Stimulated activated CD4-positive, alpha-beta T cell treated with anti-CD3 and anti-CD28 coated beads, Interleukin-12 subunit alpha, Interleukin-12 subunit beta, amount 100 ng/mL, for 24 hours (primary cell): ENCODE measurements around the gene ZDHHC12.

Experiments
- DNase-seq, 2 experiments: peaks; one replicate each; pipeline ENCODE4 v3.0.0-alpha.2; 2020; ENCODE audit warnings: low read depth in 2 of 2

The ZDHHC12 gene

DNA sequence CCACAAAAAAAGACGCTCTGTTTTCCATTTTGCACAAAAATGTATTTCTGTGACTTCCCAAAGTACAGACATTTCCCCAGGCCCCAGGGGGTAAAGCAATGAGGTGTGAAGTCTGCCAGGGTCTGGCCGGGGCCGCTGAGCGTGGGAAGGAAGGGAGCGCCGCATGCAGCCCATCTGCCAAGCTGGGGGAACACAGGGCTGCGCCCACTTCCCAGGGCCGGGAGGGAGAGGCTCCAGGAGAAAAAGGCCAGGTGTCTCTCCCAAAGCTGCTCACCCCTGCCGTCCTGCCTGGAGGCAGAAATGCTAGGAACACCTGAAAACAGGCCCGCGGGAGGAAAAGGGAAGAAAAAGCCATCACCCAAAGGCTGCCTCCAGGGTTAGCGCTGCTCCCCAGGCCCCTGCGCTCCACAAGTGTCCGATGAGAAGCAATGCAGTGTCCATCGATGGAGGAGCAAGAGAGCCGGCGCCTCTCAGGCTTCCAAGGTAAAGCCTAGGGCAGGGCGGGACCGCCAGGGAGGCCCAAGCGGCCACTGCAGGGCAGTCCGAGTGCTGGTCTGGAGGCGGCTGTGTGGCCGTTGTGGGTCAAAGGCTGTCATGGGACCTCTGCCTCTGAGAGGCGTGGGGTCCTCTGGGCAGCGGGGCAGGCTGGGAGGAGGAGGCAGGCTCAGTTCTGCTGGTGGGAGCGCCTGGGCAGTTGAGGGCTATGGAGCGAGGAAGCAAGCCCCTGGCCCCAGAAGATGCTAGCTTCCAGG lies 6.0 kb upstream of the ZDHHC12 start:
- DNase-seq, result no peak

- no peak for DNase-seq
These were observed 5.4 kb upstream of the ZDHHC12 start for GRCh38 chr9:128729302-128729701.

DNA sequence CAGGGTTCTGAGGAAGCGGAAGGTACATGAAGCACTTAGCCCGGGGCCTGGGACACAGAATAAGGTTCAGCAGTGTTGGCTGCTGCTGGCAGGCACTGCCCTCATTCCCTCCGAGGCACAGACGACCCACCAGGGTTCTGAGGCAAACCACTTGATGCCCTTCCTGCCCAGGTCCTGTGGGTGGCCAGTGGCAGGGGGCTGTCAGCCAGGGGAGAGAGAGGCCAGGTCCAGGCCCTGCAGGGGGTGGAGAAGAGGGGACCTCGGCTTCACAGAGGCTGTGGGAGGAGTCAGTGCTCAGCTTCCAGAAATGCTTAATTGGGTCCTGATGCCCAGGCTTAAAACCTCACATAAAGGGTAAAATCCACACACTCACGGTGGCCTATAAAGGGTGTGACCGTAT lies 4.4 kb upstream of the ZDHHC12 start:
- DNase-seq, result no peak

- DNase-seq, result no peak
These were observed 3.8 kb upstream of the ZDHHC12 start for GRCh38 chr9:128727640-128728248.

DNA sequence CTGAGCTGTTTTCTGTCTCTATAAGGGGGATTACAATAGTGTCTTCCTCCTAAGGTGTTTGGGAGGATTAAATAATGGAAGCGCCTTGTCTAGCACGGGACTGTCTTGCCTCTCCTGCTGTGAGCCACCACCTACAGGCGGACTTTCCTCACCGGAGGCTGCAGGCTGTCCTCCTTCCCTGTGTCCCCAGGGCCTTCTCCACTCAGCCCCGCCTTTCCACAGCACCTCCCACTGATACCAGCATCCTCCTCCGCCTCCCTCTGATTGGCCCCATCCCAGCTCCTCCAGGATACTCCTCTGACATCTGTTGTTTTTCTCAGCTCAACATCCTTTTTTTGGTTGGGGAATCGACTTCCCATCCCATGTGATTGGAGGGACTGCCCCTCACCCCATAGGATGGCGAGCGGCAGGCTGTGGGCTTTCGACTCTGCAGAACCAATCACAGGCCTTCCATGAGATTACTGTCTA lies 851 bp upstream of the ZDHHC12 start:
- DNase-seq, result peak; percentile 8 to 45

DNA sequence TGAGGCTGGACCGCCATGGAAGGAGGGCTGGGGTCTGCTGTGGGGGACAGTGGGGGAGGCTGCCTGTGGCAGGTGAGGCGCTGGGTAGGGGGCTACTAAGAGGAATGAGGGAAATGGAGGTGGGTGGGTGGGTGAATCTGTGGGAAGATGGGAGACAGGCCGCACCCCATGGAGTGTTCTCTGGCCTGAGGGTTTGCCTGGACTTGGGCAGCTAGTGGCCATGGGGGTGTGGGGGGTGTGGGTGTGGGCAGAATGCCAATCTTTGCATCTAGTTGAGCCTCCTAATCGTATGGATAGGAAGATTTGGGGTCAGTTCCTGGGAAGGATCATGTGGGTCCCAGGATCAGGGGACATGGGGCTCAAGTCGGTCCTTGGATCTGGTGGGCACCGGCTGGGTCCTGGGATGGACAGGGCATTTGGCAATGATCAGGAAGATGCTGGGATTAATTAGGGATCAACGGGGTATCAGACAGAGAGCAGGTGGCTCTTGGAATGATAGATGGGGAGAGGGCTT lies 518 bp downstream of the ZDHHC12 start:
- no peak for DNase-seq

- no peak for DNase-seq
These were observed 1.3 kb downstream of the ZDHHC12 start for GRCh38 chr9:128722380-128723351.

DNA sequence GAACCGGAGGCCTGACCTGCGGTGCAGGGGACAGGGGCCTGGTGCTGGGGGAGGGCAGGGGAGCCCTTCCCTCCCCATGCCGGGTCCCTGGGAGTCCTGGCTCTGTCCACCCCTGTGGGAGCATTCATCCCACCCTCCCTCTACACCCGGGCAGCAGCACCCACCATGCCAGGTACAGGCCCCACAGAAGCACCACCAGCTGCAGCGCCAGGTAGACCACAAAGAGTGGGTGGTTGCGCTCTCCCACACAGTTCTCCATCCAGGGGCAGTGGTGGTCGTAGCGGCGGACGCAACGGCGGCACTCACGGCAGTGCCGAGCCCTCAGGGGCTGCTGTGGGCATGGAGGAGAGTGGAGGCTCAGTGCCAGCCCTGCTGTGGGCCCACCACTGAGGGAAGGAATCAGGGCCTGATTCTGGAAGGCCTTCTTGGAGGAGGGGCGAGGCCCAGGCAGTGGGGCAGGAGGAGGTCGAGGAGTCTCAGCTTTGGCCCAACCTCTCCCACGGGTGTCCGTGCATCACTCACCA lies 2.4 kb downstream of the ZDHHC12 start:
- DNase-seq, result no peak

DNA sequence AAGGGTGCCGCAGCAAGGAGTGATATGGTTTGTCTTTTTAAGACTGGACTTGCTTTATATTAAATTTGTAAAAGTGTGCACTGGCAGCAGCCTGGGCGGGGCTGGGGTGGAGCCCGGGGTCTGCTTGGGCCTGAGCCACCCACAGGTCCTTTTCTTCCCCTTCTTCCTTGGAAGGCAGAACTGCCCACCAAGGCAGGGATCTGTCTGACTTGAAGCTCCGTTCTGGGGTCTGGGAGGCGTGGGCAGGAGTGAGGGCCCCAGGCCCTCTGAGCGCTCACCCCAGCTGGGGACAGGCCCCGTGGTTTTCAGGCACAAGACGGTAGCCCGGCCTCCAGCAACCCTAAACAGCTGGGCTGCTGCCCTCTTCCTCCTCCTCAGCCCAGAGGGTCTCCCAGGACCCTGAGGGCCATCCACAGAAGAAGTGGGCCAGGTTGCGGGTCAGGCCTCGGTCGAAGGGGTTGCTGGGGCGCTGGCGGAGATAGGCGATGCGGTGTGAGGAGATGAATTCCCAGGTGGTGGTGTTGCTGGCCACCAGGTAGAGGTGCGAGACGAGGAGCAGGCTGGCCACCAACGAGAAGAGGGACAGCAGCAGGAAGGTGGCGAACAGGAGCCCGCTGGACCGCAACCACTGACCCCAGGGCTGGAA lies 3.0 kb downstream of the ZDHHC12 start:
- no peak for DNase-seq

GRCh38 chr9:128719919-128720605 lies 3.9 kb downstream of the ZDHHC12 start:
- DNase-seq, result no peak

DNA sequence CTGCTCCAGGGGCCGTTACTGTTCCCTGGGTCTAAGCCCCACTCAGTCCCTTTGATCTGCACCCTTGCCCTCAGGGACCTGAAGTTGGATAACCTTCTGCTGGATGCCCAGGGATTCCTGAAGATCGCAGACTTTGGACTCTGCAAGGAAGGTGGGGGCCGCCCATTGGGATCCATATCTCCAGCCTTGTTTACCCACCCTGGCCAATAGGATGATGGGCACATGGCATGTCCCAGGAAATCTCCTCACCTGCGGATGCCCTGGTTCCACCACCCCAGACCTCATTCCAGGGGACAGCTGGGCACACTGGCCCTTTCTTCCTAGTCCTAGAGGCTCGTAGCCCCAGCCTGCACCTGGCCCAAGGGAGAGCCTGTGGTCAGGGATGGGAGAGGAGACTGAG lies 5.5 kb downstream of the ZDHHC12 start:
- no peak for DNase-seq

GRCh38 chr9:128718047-128718446 lies 5.9 kb downstream of the ZDHHC12 start:
- no peak for DNase-seq

- no peak for DNase-seq
These were observed 7.2 kb downstream of the ZDHHC12 start for GRCh38 chr9:128716581-128717254.

GRCh38 chr9:128715436-128715750 lies 8.5 kb downstream of the ZDHHC12 start:
- DNase-seq, result no peak

- DNase-seq, result no peak
These were observed 9.1 kb downstream of the ZDHHC12 start for GRCh38 chr9:128714586-128715435.

DNA sequence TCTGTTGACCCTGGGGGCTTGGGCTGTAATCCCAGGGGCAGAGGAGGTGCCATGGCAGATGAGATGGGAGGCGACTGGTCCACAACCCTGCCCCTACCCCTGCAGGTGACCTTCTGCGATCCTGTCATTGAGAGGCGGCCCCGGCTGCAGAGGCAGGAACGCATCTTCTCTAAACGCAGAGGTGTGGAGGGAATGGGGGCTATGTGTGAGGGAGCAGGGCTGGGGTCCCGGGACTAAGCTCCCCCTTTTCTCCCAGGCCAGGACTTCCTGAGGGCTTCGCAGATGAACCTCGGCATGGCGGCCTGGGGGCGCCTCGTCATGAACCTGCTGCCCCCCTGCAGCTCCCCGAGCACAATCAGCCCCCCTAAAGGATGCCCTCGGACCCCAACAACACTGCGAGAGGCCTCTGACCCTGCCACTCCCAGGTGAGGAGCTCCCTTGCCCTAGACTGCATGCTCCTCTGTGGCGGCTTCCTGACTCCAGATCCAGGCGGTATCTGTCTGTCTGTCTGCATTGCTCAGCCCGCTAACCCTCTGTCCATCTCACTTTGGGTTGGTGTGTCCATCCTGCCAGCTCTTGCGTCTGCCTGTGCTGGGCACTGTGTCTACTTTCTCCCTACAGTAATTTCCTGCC lies 9.9 kb downstream of the ZDHHC12 start:
- DNase-seq, result no peak

- no peak for DNase-seq
These were observed 10.5 kb downstream of the ZDHHC12 start for GRCh38 chr9:128713411-128713780.

DNA sequence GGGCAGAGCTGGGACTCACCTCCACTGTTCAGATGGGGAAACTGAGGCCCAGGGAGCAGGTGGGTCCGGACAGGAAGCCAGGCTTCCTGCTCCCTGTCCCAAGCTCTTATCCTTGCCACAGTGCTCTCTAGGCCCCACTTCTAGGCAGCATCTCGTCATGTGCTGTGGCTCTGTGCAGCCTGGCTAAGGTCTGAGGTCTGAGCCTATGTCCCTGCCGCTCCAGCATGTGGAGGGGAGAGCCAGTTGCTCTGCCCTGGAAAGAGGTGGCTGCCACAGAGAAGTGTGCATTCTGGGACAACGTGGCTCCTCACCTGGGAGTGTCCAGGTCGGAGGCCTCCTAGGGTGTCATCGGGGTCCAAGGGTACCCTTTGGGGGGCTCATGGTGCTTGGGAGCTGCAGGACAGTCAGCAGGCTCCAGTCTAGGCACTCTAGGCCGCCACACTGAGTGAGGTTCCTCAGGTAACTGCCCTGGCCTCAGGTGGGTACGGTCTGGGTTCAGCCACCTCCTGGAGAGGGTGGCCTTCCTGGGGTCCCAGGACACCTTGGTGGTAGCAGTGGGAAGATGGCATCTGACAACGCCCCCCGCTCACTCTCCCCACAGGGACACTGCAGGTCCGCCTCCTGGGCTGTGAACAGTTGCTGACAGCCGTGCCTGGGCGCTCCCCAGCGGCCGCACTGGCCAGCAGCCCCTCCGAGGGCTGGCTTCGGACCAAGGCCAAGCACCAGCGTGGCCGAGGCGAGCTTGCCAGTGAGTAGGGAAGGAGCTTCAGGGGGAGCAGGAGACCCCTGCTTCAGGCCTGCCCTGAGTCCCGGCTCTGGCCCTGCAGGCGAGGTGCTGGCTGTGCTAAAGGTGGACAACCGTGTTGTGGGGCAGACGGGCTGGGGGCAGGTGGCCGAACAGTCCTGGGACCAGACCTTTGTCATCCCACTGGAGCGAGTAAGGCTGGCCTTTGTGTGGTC lies 11.2 kb downstream of the ZDHHC12 start:
- no peak for DNase-seq
